ENCODE measurements around the gene ARHGEF7. TPM values are rescaled to one million over a fixed set of nuclear protein-coding genes. Genes with fewer than 3 reads are reported as not detected.

Gene ARHGEF7
- total RNA-seq, 2 experiments from 2014 or later: 66.9 to 70.2 TPM

DNA sequence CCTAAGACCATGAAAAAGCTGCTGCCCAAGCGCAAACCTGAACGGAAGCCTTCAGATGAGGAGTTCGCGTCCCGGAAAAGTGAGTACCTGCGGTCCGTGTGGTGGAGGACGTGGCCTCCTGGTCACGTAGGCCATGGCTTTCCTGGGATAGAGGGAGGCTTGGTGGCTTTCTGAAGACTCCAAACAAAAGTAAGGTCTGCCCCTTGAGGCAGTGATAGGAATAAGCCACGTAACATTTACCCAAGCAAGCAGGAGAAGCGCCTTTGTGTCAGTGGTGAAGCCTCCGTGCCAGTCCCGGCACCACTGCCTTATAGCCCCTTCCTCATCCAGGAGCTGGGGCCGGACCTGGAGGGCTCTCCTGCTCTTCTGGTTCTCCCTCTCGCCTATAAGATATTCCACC lies 171.1 kb downstream of the ARHGEF7 start:
- intact Hi-C loops (cut with DNase I, micrococcal nuclease): no loop called here
- ChIA-PET POLR2A (no interaction called here), CTCF (interaction anchor here (0.5 to 1.7 kb wide), 4 partner anchors 12 to 1102 kb away, joined by 3 to 5 read pairs (median 4); no protein-coding TSS in a partner anchor)
- Mint-ChIP-seq H3K4me3 (no peak overlapping the region), H3K27me3 (no peaks in the 10 kb centered on the region), H3K36me3 (ENCODE audit: low read depth) (peaks cover 49% of the 10 kb centered on the region), H3K4me1 (no peaks in the 10 kb centered on the region), H3K9me3 (ENCODE audit: low read depth) (no peaks in the 10 kb centered on the region), H3K27ac (no peak overlapping the region)
- ATAC-seq: no peak
- DNase-seq: no peak

DNA sequence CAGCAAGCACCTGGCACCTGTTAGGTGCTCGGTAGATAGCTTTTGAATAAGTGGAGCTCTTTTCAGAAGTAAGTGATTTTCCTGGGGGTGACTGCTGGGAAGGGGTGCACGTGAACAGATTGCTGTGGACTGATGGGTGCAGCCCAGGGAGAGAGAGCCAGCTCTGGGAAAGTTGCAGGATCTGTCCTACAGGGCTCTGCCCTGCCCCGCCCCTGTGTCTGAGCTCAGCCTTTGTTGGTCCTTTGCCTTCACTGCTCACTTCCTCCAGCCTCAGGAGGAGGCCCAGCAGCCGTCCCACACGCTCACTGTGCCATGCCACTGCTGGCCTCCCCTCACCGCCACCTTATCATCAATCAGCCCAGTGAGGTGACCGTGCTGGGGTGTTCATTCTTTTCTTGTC lies 171.6 kb downstream of the ARHGEF7 start:
- intact Hi-C loops (cut with DNase I, micrococcal nuclease): no loop called here
- H3K27ac Mint-ChIP-seq: no peak overlapping the region
- peaks cover 45% of the 10 kb centered on the region for H3K36me3 Mint-ChIP-seq (ENCODE audit: low read depth)
- H3K9me3 Mint-ChIP-seq (ENCODE audit: low read depth): no peaks in the 10 kb centered on the region
- DNase-seq (no peak), ATAC-seq (no peak)
- CTCF ChIA-PET: interaction anchor here (0.5 to 1.7 kb wide), 3 partner anchors 110 to 1102 kb away, joined by 3 to 5 read pairs (median 4); no protein-coding TSS in a partner anchor
- no peaks in the 10 kb centered on the region for H3K4me1 Mint-ChIP-seq
- H3K4me3 Mint-ChIP-seq: no peak overlapping the region
- POLR2A ChIA-PET: no interaction called here
- no peaks in the 10 kb centered on the region for H3K27me3 Mint-ChIP-seq

DNA sequence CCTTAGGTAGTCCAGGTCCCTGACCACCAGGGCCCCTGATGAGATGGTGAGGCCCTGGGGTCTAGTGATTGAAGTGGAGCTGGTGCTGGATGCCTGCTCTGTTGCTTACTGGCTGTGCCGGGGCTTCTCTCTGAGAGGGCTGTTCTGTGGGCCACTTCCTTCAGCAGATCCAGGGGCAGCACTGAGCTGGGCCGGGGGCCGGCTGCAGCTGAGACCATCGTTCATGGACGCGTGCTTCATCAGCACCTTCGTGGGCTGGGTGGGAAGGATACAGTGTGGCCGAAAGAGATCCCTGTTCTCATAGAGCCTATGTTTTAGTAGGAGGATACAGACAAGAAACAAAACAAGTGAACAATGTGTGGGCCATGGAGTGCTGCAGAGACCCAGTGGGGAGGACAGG lies 172.1 kb downstream of the ARHGEF7 start:
- POLR2A ChIA-PET: no interaction called here
- Mint-ChIP-seq H3K4me1 (no peaks in the 10 kb centered on the region), H3K4me3 (no peak overlapping the region), H3K9me3 (ENCODE audit: low read depth) (no peaks in the 10 kb centered on the region), H3K36me3 (ENCODE audit: low read depth) (peaks cover 48% of the 10 kb centered on the region), H3K27ac (no peak overlapping the region), H3K27me3 (no peaks in the 10 kb centered on the region)
- intact Hi-C loops (cut with DNase I, micrococcal nuclease): no loop called here
- ATAC-seq: no peak
- no peak for DNase-seq
- CTCF ChIA-PET: no interaction called here

DNA sequence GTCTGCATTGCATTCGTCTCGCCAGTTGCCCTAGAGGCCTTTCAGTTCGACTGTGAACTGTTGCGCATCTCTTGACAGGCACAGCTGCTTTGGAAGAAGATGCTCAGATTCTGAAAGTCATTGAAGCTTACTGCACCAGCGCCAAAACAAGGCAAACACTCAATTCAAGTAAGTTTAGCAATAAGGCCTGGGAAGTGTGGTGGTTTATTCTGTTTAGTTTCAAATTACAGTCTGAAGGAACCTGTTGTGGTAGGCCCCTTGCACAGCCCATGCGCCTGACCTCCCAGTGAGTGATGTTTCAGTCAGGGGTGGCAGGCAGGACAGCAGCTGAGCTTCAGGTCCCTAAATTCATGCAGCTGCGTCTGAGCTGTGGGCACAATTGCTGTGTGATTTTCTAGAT lies 173.2 kb downstream of the ARHGEF7 start:
- Mint-ChIP-seq H3K27ac (no peak overlapping the region), H3K4me3 (no peak overlapping the region), H3K9me3 (ENCODE audit: low read depth) (no peaks in the 10 kb centered on the region), H3K36me3 (ENCODE audit: low read depth) (peaks cover 48% of the 10 kb centered on the region), H3K27me3 (no peaks in the 10 kb centered on the region), H3K4me1 (no peaks in the 10 kb centered on the region)
- ChIA-PET CTCF (no interaction called here), POLR2A (no interaction called here)
- intact Hi-C loops (cut with DNase I, micrococcal nuclease): no loop called here
- ATAC-seq (no peak), DNase-seq (no peak)

DNA sequence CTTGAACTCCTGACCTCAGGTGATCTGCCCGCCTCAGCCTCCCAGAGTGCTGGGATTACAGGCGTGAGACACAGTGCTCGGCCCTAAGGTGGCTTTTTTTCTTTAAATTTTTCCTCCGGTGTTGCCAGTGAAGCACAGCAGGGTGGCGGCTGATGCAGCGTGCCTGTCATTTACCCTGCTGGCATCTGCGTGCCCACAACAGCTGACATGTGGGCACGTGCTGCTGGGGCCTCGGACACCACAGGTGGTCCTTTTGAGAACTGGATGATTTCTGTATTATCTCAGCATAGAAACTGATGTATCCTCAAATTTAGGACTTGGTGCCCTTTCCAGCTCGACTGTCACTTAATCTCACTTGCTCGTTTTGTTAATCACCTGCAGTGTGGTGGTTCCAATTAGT lies 174.1 kb downstream of the ARHGEF7 start:
- ChIA-PET CTCF (no interaction called here), POLR2A (no interaction called here)
- peaks cover 48% of the 10 kb centered on the region for H3K36me3 Mint-ChIP-seq (ENCODE audit: low read depth)
- H3K4me3 Mint-ChIP-seq: no peak overlapping the region
- no peaks in the 10 kb centered on the region for H3K27me3 Mint-ChIP-seq
- no peak overlapping the region for H3K27ac Mint-ChIP-seq
- no peaks in the 10 kb centered on the region for H3K9me3 Mint-ChIP-seq (ENCODE audit: low read depth)
- no peaks in the 10 kb centered on the region for H3K4me1 Mint-ChIP-seq
- DNase-seq (no peak), ATAC-seq (no peak)
- intact Hi-C loops (cut with DNase I, micrococcal nuclease): no loop called here

DNA sequence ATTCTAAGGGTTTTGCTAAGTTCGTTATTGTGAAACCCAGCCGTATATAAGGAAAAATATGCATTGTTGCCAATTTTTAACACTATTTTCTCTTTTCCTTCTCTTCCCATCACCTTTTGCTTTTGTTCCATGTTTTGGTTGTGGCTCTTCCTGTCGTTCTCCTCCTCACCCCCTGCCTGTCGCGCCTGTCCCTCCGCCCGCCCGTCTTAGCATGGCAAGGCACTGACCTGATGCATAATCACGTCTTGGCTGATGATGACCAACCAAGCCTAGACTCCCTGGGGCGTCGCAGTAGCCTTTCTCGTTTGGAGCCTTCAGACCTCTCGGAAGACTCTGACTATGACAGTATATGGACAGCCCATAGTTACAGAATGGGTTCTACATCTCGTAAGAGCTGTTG lies 176.8 kb downstream of the ARHGEF7 start:
- ChIA-PET CTCF (no interaction called here), POLR2A (interaction anchor here (0.5 kb wide), 2 partner anchors 10 to 236 kb away, joined by 3 read pairs; no protein-coding TSS in a partner anchor)
- intact Hi-C loops (cut with DNase I, micrococcal nuclease): no loop called here
- H3K27ac Mint-ChIP-seq: no peak overlapping the region
- DNase-seq: no peak
- peaks cover 48% of the 10 kb centered on the region for H3K36me3 Mint-ChIP-seq (ENCODE audit: low read depth)
- H3K9me3 Mint-ChIP-seq (ENCODE audit: low read depth): no peaks in the 10 kb centered on the region
- H3K4me1 Mint-ChIP-seq: peaks cover 14% of the 10 kb centered on the region
- H3K4me3 Mint-ChIP-seq: no peak overlapping the region
- no peak for ATAC-seq
- H3K27me3 Mint-ChIP-seq: no peaks in the 10 kb centered on the region

DNA sequence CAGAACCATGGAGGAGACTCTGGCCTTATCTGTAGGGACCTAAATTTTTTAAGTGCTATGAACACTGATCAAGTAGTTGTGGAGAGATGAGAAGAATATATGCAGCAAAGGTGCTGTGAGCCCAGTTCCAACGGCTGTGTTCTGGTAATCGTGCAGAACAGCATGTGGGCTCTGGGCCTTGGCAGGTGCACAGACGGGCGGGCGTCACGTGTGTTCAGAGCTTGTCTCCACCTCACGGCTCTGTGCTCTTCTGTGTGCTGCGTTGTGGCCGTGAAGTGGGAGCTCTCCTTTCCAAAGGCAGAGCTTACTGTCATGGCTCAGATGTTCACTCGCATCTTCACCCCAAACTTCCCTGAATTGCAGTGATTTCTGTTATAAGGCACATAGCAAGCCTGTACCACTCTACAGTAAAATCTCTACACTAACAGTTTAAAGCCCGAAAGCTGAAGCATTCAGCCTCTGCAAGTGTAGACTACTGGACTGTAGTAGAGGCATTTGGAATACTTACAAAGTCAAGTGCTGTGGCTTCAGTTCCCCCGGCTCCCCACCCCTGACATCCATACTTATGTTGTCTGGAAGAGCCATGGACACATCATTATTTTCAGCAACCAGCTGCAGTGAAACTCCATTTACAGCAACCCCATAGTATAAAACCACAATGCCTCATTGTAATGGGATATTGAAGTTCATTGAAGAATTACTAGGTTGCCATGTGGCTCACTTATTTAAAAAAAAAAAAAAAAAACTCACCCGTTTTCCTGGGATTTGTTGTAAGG lies 177.8 kb downstream of the ARHGEF7 start:
- ATAC-seq (no peak), DNase-seq (no peak)
- H3K4me3 Mint-ChIP-seq: no peak overlapping the region
- POLR2A ChIA-PET: no interaction called here
- H3K36me3 Mint-ChIP-seq (ENCODE audit: low read depth): peaks cover 44% of the 10 kb centered on the region
- H3K27me3 Mint-ChIP-seq: no peaks in the 10 kb centered on the region
- H3K4me1 Mint-ChIP-seq: peaks cover 14% of the 10 kb centered on the region
- intact Hi-C loops (cut with DNase I, micrococcal nuclease): no loop called here
- H3K9me3 Mint-ChIP-seq (ENCODE audit: low read depth): no peaks in the 10 kb centered on the region
- CTCF ChIA-PET: no interaction called here
- H3K27ac Mint-ChIP-seq: no peak overlapping the region

DNA sequence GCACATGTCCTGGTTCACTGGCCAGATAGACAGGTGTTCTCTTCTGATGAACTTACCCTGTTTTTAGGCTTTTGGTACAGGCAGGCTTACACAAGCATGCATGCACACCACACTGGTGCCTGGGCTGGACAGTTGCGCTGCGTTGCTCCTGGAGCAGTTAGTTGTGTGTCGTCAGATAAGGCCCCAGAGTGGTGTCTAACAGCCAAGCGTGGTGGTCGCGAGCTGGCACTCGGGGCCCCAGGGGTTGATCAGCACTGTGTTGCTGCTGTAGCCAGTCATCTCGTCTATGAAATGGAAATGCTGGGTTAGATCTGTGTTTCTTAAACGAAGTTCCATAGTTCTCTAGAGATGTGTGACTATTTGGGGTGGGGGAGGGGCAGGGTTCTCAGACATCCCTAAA lies 180.8 kb downstream of the ARHGEF7 start:
- no peak overlapping the region for H3K4me3 Mint-ChIP-seq

DNA sequence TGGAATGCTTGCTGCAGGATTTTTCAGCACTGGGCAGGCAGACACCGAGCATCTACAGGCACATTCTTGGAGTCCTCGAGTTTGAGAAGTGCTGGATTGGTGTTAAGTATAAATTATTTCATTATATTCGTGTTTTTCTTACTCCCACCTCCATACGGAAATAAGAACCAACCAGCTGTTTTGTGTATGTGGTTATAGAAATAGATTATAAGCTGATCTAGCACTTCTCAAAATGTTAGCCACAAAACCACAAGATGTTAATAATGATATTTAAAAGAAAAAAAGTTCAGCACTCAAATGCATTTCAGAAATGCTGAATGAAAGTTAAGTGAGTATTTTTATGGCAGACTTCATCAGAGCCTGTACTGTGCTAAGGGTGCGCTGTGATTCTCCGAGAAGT lies 181.3 kb downstream of the ARHGEF7 start:
- ATAC-seq (no peak), DNase-seq (no peak)
- Mint-ChIP-seq H3K27me3 (no peaks in the 10 kb centered on the region), H3K4me3 (no peak overlapping the region), H3K27ac (no peak overlapping the region), H3K9me3 (ENCODE audit: low read depth) (no peaks in the 10 kb centered on the region), H3K36me3 (ENCODE audit: low read depth) (peaks cover 52% of the 10 kb centered on the region), H3K4me1 (peaks cover 14% of the 10 kb centered on the region)
- POLR2A ChIA-PET: no interaction called here
- CTCF ChIA-PET: no interaction called here
- intact Hi-C loops (cut with DNase I, micrococcal nuclease): no loop called here

More for the DNA sequence above, 180.8 kb downstream of the ARHGEF7 start:
- ChIA-PET CTCF (no interaction called here), POLR2A (no interaction called here)
- intact Hi-C loops (cut with DNase I, micrococcal nuclease): no loop called here
- Mint-ChIP-seq H3K9me3 (ENCODE audit: low read depth) (no peaks in the 10 kb centered on the region), H3K36me3 (ENCODE audit: low read depth) (peaks cover 48% of the 10 kb centered on the region), H3K4me1 (peaks cover 14% of the 10 kb centered on the region), H3K27ac (no peak overlapping the region), H3K27me3 (no peaks in the 10 kb centered on the region)
- DNase-seq (no peak), ATAC-seq (no peak)

DNA sequence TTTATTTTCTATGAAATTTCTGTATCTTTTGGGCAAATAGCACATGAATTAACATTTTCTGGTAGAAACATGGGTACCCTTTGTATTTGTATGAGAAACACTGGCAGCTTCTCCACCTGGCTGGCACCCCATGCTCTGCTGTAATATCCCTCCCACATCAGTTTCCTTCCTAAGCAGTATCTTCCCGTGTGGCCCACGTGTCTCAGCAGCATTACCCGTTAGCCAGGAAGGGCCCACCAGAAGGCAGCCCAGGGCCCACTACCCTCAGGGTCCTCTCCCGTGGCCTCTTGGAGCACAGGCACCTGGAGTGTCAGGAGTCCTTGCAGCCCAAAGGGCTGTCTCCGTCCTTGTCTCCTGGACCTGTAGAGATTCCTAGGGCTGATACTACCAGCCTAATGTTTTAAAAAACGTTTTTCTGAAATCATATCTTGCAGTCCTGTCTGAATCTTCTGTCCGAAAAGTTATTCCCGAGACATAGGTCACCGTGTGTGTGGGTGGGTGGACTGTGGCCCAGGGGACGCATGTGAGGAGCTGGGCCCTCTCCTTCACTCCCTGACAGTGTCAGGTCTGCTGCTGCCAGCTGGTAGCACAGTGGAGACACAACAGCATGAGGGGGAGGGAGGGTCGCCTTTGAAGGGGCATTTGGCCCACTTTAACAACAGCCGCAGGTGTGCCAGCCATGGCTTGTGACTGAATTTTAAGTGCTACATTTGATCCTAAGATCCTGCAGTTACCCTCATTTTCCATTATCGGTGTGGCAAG lies 183.3 kb downstream of the ARHGEF7 start:
- H3K27me3 Mint-ChIP-seq: no peaks in the 10 kb centered on the region
- ChIA-PET CTCF (no interaction called here), POLR2A (no interaction called here)
- no peak overlapping the region for H3K4me3 Mint-ChIP-seq
- no peaks in the 10 kb centered on the region for H3K9me3 Mint-ChIP-seq (ENCODE audit: low read depth)
- intact Hi-C loops (cut with DNase I, micrococcal nuclease): no loop called here
- no peak for DNase-seq
- H3K36me3 Mint-ChIP-seq (ENCODE audit: low read depth): peaks cover 58% of the 10 kb centered on the region
- peaks cover 14% of the 10 kb centered on the region for H3K4me1 Mint-ChIP-seq
- ATAC-seq: no peak
- H3K27ac Mint-ChIP-seq: no peak overlapping the region

DNA sequence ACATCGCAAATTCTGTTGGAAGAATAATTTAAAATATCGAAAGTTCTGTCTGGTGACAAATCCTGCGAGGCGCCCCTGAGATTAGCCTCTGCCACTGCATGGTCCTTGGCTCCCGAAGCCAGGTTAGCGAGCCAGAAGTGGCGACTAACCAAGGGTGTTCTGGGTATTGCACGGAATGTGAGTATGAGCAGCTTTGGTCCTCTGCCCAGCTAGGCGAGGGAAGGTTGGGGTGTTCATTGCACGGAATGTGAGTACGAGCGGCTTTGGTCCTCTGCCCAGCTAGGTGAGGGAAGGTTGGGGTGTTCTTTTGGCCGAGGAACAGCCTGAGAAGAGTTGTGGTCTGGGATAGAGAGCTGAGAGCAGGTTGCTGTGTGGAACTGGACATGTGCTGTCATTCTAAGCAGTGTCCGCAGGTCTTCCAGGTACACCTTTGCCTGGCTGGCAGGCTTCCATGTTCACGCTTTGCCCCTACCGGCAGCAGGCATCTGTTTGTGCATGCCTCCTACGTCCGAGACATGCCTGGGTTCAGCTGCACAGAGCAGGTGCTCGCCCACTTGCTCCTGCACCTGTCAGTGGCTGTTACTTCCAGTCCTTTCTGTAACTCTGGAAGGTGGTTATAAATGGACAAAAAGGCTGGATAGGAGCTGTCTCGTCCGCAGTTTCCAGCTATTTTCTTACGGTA lies 187.1 kb downstream of the ARHGEF7 start:
- intact Hi-C loops (cut with DNase I, micrococcal nuclease): no loop called here
- Mint-ChIP-seq H3K27ac (no peak overlapping the region), H3K36me3 (ENCODE audit: low read depth) (peaks cover 75% of the 10 kb centered on the region), H3K4me1 (peaks cover 5% of the 10 kb centered on the region), H3K9me3 (ENCODE audit: low read depth) (peaks cover 2% of the 10 kb centered on the region), H3K4me3 (no peak overlapping the region), H3K27me3 (no peaks in the 10 kb centered on the region)
- no peak for DNase-seq
- ChIA-PET POLR2A (interaction anchor here (0.7 kb wide), 1 partner anchor 10 kb away, joined by 3 read pairs; no protein-coding TSS in a partner anchor), CTCF (no interaction called here)
- no peak for ATAC-seq

DNA sequence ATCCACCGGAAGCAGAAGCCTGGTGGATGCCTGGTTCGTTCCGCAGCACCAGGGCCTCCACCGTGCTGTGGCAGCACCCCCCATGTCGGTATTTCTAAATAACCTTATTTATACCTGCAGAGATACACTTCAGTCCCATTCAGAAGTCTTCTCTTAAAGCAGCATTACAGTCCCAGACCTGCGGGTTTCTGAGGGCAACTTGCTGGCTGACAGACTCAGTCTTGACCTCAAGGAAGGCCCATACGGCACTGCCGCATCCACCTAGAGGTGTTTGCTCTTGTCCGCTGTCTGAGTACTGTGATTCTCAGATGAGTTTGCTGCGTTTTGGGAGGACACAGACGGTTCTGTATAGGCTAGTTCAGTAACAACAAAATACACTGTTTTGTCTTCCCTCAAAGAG lies 188.4 kb downstream of the ARHGEF7 start:
- H3K4me3 Mint-ChIP-seq: no peak overlapping the region
- no peaks in the 10 kb centered on the region for H3K27me3 Mint-ChIP-seq
- DNase-seq: no peak
- no peak overlapping the region for H3K27ac Mint-ChIP-seq
- peaks cover 5% of the 10 kb centered on the region for H3K4me1 Mint-ChIP-seq
- peaks cover 75% of the 10 kb centered on the region for H3K36me3 Mint-ChIP-seq (ENCODE audit: low read depth)
- ChIA-PET CTCF (no interaction called here), POLR2A (no interaction called here)
- intact Hi-C loops (cut with DNase I, micrococcal nuclease): no loop called here
- peaks cover 2% of the 10 kb centered on the region for H3K9me3 Mint-ChIP-seq (ENCODE audit: low read depth)
- ATAC-seq: no peak
